Measurements from ENCODE around the gene CALN1.

CALN1 gene

DNA sequence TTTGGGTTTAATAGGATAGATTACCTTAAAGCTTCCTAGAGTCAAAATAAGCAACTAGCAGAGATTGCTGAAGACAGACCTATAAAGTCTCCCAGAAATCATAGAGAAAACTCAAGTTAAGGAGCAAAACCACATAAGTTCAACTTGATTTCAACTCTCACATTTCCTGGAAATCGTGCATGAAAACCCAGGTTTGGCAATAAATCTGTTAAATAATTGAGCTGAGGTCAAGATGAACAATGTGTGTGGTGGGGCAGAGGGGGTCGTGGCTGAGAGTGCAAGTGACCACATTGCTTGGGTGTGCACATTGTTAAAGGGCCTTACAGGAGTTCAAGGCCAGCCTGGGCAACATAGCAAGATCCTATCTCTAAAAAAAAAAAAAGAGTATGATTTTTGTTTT is 643.7 kb downstream of the CALN1 start:
- no peak overlapping the region for H3K27ac ChIP-seq
- no peak for TF ChIP-seq ZFX (IDR thresholded peaks at IDR 0.05; ENCODE audit: borderline replicate concordance)
- TF ChIP-seq, protein P1, sequence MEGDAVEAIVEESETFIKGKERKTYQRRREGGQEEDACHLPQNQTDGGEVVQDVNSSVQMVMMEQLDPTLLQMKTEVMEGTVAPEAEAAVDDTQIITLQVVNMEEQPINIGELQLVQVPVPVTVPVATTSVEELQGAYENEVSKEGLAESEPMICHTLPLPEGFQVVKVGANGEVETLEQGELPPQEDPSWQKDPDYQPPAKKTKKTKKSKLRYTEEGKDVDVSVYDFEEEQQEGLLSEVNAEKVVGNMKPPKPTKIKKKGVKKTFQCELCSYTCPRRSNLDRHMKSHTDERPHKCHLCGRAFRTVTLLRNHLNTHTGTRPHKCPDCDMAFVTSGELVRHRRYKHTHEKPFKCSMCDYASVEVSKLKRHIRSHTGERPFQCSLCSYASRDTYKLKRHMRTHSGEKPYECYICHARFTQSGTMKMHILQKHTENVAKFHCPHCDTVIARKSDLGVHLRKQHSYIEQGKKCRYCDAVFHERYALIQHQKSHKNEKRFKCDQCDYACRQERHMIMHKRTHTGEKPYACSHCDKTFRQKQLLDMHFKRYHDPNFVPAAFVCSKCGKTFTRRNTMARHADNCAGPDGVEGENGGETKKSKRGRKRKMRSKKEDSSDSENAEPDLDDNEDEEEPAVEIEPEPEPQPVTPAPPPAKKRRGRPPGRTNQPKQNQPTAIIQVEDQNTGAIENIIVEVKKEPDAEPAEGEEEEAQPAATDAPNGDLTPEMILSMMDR (IDR thresholded peaks at IDR 0.05): no peak

GRCh38 chr7:71766016-71766415 is 646.1 kb downstream of the CALN1 start:
- H3K27ac ChIP-seq: no peak overlapping the region
- TF ChIP-seq ZFX (IDR thresholded peaks at IDR 0.05; ENCODE audit: borderline replicate concordance): no peak
- TF ChIP-seq, protein P1 (IDR thresholded peaks at IDR 0.05): no peak

GRCh38 chr7:71761336-71761735 is 650.8 kb downstream of the CALN1 start:
- no peak overlapping the region for H3K27ac ChIP-seq
- TF ChIP-seq, protein P1 (IDR thresholded peaks at IDR 0.05): no peak
- TF ChIP-seq ZFX (IDR thresholded peaks at IDR 0.05; ENCODE audit: borderline replicate concordance): no peak

GRCh38 chr7:71754828-71755227 is 657.3 kb downstream of the CALN1 start:
- TF ChIP-seq, protein P1 (IDR thresholded peaks at IDR 0.05): no peak
- TF ChIP-seq ZFX (IDR thresholded peaks at IDR 0.05; ENCODE audit: borderline replicate concordance): no peak
- H3K27ac ChIP-seq: no peak overlapping the region

DNA sequence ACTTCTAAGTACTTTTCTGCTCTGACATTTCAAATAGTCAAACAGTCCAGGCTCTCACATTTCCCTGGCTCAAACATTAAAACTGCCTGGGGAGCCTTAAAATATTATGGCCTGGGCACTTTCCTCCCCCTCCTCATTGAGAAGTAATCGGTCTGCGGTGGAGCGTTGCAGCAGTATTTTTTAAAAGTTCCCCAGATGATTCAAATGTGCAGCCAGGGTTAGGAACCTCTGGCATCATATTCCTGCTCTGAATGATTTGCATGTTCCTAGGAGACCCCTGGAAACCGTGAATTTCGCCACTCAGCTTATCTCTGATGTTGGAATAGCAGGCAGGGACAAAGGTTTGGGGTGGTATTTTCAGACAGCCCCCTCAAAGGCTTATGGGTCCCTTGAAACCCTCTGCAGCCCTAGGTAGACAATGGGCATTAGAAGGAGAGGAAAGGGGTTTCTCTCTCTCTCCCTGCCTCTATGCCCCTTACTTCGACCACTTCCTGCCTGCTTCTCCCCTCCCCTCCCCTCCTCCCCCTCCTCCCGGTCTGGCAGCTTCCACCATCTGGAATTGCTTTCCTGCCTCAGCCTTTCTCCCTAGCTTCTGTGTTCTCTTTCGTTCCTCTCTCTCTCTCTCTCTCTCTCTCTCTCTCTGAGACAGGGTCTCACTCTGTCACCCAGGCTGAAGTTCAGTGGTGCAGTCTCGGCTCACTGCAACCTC is 658.0 kb downstream of the CALN1 start:
- TF ChIP-seq, protein P1 (IDR thresholded peaks at IDR 0.05): no peak
- no peak for TF ChIP-seq ZFX (IDR thresholded peaks at IDR 0.05; ENCODE audit: borderline replicate concordance)
- H3K27ac ChIP-seq: no peak overlapping the region

GRCh38 chr7:71753236-71753635 is 658.9 kb downstream of the CALN1 start:
- TF ChIP-seq, protein P1 (IDR thresholded peaks at IDR 0.05): no peak
- TF ChIP-seq ZFX (IDR thresholded peaks at IDR 0.05; ENCODE audit: borderline replicate concordance): no peak
- no peak overlapping the region for H3K27ac ChIP-seq

DNA sequence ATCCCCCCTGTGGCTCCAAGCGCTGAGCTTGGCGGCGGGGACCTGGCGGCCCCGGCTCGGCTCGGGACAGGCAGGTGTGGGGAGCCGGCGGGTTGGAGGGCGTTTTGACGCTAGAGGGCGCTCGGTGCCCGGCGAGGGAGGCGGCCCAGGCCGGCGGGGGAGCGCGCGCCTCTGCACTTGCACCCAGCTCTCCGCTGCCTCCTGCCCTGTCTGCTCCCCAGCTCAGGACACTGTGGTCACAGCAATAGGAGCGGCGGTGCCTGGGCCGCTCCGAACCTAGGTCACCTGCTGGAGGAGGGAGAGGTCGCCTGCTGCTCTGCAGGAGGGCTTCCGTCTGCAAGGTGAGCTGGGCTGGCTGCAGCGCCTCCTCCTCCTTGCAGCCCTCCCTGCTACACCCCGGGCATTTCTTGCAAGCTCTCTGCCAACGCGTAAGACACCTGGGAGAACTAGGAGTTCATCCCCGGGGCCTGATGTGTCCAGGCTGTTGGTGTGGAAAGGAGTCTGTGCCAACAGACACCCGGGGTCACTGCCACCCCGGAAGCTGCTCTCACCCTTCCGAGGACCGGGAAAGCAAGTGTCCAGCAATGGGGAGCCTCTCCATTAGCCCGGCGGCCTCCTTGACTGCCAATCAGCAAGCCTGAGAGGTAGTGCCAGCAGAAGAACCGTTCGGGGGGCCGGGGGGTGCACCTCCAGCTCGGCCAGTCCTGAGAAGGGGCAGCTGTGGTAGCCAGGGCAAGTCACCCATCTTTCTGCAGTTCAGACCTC is 659.8 kb downstream of the CALN1 start:
- no peak overlapping the region for H3K27ac ChIP-seq
- TF ChIP-seq, protein P1 (IDR thresholded peaks at IDR 0.05): peak; percentile 98
- TF ChIP-seq ZFX (IDR thresholded peaks at IDR 0.05; ENCODE audit: borderline replicate concordance): no peak

All from 22Rv1 (cell line).